CD1c-positive myeloid dendritic cell (primary cell): Measurements from ENCODE around the gene YAE1.
"Not testable (repeated sequence)": the region's sequence is repeated elsewhere in the genome, so short reads cannot be mapped to it uniquely, and the experiment has no call there.

ENCODE experiments used
- DNase-seq: peaks from one replicate; pipeline ENCODE4 v3.0.0-alpha.2; 2016; ENCODE audit errors: extremely low spot score

YAE1 gene, protein sequence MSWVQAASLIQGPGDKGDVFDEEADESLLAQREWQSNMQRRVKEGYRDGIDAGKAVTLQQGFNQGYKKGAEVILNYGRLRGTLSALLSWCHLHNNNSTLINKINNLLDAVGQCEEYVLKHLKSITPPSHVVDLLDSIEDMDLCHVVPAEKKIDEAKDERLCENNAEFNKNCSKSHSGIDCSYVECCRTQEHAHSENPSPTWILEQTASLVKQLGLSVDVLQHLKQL

GRCh38 chr7:39566023-39566921 lies at the start of gene YAE1:
Gene YAE1 (plus strand): TSS chr7:39566404. CDS start chr7:39566419, 15 bp downstream.
- DNase-seq = peak; percentile 73

DNA sequence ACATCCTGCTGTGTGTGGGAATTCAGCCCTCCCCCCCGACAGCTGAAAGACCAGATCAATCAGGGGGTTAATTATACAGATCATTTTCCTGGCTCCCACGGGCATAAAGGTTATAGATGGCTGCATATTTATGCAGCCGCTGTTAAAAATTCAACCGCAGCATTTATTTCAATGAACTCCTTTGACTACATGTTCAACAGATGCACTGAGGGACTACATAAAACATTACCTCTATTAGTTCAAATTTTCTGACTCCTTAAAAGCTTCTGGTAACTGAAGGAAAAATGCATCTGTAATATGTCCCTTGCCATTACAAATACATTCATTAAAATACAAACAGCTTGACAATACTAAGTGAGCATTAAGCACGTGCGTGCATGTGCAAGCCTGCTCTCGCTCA lies 49.7 kb upstream of the YAE1 start:
- DNase-seq = no peak

DNA sequence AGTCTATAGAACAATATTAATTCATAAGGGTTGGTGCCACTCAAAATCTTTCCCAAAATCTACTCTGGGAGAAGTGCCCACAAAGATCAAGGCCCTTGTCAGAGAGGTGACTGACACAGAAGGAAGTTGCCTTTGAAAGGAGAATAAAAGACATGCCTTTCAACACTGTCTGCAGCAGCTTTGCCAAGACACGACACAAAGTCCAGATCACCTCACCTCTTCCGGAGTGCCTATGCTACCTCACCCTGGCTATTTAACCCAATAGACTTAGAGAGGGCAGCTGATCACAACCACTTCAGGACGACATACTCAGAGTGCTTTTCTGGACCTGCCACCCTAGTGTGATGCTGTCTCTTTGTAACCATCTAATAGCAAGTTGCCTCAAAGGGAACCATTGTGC lies 49.0 kb upstream of the YAE1 start:
- DNase-seq = no peak

- no peak for DNase-seq
Measured at GRCh38 chr7:39525926-39526325, 40.3 kb upstream of the YAE1 start.

DNA sequence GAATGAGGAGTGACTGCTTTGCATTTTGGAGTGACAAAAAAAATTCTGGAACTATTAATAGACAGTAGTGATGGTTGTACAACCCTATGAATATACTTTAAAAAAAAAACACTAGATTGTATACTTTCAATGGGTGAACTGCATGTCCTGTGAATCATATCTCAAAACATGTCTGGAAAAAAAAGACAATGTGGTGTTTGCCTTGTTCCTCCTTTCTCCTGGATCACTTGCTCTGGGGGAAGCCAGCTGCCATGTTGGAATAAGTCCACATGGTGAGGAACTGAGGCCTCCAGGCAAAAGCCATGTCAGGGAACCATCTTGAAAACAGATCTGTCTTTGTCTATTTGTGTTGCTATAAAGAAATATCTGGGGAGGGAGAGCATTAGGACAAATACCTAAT lies 39.5 kb upstream of the YAE1 start:
- no peak for DNase-seq

- DNase-seq = no peak
Measured at GRCh38 chr7:39527296-39527695, 38.9 kb upstream of the YAE1 start.

- no peak for DNase-seq
Measured at GRCh38 chr7:39527951-39528350, 38.3 kb upstream of the YAE1 start.

DNA sequence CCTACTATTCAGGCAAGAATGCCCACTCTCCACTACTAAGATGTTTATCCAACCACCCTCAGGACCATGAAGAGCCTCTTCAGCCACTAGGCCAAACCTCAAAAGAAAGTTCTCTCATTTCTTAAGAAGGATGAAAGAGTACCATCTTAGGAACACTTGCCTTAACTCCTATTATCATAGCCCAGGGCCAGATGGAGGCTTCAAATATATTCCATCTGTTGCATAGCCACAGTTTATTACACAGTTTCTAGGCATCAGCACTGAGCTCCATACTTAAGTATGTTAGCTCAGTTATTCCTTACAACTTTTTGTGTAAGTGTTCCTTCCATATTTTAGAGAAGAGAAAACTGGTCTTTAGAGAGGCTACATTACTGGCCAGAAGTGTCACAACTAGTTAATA lies 37.4 kb upstream of the YAE1 start:
- no peak for DNase-seq

DNA sequence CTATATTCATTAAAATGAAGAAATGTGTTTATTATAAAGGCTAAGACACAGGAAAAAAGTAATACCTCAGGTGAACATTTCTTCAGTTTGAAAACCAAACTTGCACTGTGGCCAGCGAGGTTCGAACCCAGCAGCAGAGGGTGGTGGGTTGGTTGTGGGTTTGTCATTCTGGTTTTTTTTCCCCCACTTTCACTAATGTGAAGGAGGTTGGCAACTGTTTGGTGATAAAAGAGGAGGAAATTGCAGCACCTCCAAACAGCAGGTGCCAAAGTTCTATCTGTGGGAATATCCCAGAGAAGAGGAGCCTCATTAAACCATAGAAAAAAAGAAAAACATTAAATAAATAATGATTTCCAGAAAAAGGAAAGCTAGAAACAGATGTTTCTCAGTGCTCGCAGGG lies 36.6 kb upstream of the YAE1 start:
- DNase-seq = no peak

GRCh38 chr7:39530971-39531370 lies 35.2 kb upstream of the YAE1 start:
- DNase-seq = no peak

GRCh38 chr7:39531818-39532217 lies 34.4 kb upstream of the YAE1 start:
- DNase-seq = no peak

DNA sequence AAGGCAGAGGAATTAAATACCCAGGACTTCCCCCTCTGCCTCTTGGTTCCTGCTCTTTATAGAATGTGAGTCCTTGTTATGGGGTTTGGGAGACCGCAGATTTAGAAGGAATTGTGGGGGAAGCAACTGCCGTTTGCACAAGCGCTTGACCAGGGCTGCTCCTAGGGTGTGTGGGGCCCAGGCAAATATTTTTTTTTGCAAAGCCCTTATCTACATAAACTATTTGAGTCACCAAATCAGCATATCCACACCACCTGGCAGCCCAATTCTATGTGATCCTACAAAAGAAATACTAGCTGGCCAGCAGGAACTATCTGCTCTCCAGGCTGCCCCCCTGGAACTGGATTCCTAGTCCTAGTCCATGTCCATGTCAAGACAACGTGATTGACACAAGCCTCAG lies 33.4 kb upstream of the YAE1 start:
- no peak for DNase-seq

DNA sequence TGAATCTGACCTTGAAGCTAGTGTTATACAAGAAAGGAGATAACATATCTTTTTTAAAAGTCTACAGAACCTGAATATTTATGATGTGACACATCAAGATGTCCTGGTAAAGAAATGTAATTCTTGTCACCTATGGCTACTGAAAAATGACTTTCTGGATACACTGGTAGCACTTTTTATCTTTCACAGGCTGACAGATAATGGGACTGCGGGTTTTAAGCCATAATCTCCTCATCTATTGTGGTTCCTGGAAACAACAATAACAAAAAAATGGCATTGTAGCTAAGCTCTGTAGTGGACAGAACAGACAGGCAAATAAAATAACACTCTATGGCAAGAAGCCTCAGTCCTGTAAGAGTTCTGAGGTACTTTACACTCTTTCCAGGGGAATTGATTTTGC lies 31.6 kb upstream of the YAE1 start:
- no peak for DNase-seq

DNA sequence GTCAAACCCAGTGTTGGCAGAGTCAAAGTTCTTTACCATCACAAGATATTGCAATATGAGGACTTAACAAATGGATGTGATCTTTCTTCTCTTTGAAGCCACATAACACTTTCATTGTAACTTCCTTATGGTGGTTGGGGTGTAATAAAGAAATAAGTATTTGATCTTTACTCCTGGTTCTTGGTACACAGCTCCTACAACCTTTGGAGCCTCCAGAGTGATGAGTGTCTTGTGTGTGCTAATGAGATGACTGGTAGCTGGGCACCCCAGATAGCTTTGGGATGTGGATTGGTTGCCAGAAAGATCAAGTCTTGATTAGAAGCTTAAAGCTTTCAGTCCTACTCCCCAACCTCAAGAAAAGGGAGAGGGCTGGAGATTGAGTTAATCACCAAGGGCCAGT lies 31.1 kb upstream of the YAE1 start:
- no peak for DNase-seq

DNA sequence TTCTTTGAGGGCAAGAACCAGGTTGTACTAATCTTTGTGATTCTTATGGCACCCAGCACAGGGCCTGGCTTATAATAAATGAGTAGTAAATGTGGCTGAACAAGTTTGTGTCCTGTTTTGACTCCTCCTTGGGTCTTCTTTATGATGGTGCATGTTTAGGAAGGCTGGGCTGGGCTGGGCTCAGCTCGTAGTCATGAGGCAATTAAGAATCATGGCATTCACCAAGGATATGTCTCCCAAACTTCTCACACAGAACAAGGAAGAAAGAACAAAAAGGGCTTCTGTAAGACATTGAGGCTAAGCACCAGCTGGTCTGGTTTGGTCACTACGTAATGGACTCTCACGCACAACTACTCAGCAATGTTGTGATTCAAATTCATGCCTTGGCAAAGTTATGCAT lies 30.5 kb upstream of the YAE1 start:
- no peak for DNase-seq

GRCh38 chr7:39536951-39537350 lies 29.3 kb upstream of the YAE1 start:
- no peak for DNase-seq

GRCh38 chr7:39539816-39540215 lies 26.4 kb upstream of the YAE1 start:
- no peak for DNase-seq

GRCh38 chr7:39540320-39540719 lies 25.9 kb upstream of the YAE1 start:
- no peak for DNase-seq

DNA sequence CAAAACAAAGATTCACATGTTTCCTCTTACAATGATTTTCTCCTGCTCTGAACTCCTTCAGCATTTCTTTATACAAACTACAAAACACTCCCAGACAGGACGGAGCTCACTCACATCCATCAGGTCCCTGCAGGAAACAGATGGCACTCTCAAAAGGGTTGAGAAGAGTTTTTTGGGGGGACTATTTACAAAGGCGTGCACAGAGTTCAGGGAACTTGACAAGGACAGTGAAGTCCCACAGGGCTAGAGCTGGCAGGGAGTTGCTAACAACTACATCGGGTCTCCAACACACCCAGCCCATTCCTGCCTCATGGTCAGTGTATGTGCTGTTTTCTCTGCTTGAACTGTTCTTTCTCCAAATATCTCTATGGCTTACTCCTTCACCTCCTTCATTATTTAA lies 24.7 kb upstream of the YAE1 start:
- DNase-seq = no peak

DNA sequence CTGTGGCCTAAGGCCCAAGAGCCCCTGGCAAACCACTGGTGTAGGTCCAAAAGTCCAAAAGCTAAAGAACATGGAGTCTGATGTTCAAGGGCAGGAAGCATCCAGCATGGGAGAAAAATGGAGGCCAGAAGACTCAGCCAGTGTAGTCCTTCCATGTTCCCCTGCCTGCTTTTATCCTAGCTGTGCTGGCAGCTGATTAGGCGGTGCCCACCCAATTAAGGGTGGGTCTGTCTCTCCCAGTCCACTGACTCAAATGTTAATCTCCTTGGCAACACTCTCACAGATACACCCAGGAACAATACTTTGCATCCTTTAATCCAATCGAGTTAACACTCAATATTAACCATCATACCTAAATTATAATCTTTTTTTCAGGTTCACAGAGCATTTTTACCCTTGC lies 21.4 kb upstream of the YAE1 start:
- DNase-seq = not testable (repeated sequence)

- no peak for DNase-seq
Measured at GRCh38 chr7:39547336-39547735, 18.9 kb upstream of the YAE1 start.

- no peak for DNase-seq
Measured at GRCh38 chr7:39550411-39550810, 15.8 kb upstream of the YAE1 start.

GRCh38 chr7:39553436-39553835 lies 12.8 kb upstream of the YAE1 start:
- DNase-seq = no peak
